Adipocyte (in vitro differentiated cells): ENCODE results near the gene ASIC4.

ENCODE experiments used
- DNase-seq: peaks from one replicate; pipeline ENCODE4 v3.0.0-alpha.2; 2015; ENCODE audit warnings: low read depth
- H3K27me3 ChIP-seq: replicated peaks from 2 replicates; pipeline ENCODE4 v1.7.0; 2013; ENCODE audit warnings: mild to moderate bottlenecking, low read length, moderate library complexity; ENCODE audit not compliant: control insufficient read depth, insufficient read depth
- H3K36me3 ChIP-seq: 2 replicates; pipeline ENCODE4 v1.7.0; 2013; ENCODE audit warnings: low read length, mild to moderate bottlenecking, moderate library complexity; ENCODE audit not compliant: control insufficient read depth, insufficient read depth, severe bottlenecking
- H3K4me1 ChIP-seq: 2 replicates; pipeline ENCODE4 v1.7.0; 2013; ENCODE audit warnings: mild to moderate bottlenecking, low read length, moderate library complexity; ENCODE audit not compliant: control insufficient read depth, insufficient read depth
- H3K4me3 ChIP-seq: 2 replicates; pipeline ENCODE4 v1.7.0; 2013; ENCODE audit warnings: mild to moderate bottlenecking, low read length, moderate library complexity
- H3K9ac ChIP-seq: 2 replicates; pipeline ENCODE4 v1.7.0; 2013; ENCODE audit warnings: mild to moderate bottlenecking, low read length, moderate library complexity
- H3K9me3 ChIP-seq: 2 replicates; pipeline ENCODE4 v1.7.0; 2013; ENCODE audit warnings: mild to moderate bottlenecking, low read length, moderate library complexity; ENCODE audit not compliant: control insufficient read depth

ASIC4 gene

DNA sequence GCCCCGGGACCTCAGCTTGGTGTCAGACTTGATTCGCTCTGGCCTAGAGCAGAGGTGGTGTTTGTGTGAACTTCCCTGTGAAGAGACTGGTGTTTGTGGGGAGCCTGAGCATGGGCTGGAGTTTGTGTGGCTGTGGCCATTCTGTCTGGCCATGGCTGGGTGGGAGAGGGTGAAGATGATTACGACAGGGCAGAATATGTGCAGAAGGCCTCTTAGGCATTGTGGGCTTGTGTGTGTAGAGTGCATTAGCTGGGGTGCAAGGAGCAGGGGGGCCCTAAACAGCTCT, 46.6 kb downstream of the ASIC4 start:
- H3K9me3 ChIP-seq = no peaks in the 10 kb centered on the region

GRCh38 chr2:219561179-219562048, 47.1 kb downstream of the ASIC4 start:
- peaks cover 21% of the 10 kb centered on the region for H3K36me3 ChIP-seq
- DNase-seq = no peak
- peaks cover 22% of the 10 kb centered on the region for H3K4me1 ChIP-seq
- peak overlapping the region; percentile 25 for H3K9ac ChIP-seq
- H3K27me3 ChIP-seq = no peaks in the 10 kb centered on the region
- no peaks in the 10 kb centered on the region for H3K9me3 ChIP-seq
- H3K4me3 ChIP-seq = no peak overlapping the region

More for the DNA sequence above, 46.6 kb downstream of the ASIC4 start:
- no peak overlapping the region for H3K4me3 ChIP-seq
- peaks cover 18% of the 10 kb centered on the region for H3K36me3 ChIP-seq
- peaks cover 22% of the 10 kb centered on the region for H3K4me1 ChIP-seq
- H3K27me3 ChIP-seq = no peaks in the 10 kb centered on the region
- DNase-seq = no peak
- peak overlapping the region; percentile 25 for H3K9ac ChIP-seq

- Histone ChIP-seq H3K4me3 (no peak overlapping the region), H3K27me3 (no peaks in the 10 kb centered on the region), H3K9ac (no peak overlapping the region), H3K4me1 (peaks cover 22% of the 10 kb centered on the region), H3K9me3 (no peaks in the 10 kb centered on the region), H3K36me3 (peaks cover 31% of the 10 kb centered on the region)
- DNase-seq = no peak
Measured at GRCh38 chr2:219562049-219563020, 48.1 kb downstream of the ASIC4 start.

GRCh38 chr2:219563271-219563928, 49.1 kb downstream of the ASIC4 start:
- no peak for DNase-seq
- Histone ChIP-seq H3K9ac (no peak overlapping the region), H3K4me1 (peaks cover 22% of the 10 kb centered on the region), H3K27me3 (no peaks in the 10 kb centered on the region), H3K36me3 (peaks cover 38% of the 10 kb centered on the region), H3K9me3 (no peaks in the 10 kb centered on the region), H3K4me3 (no peak overlapping the region)

DNA sequence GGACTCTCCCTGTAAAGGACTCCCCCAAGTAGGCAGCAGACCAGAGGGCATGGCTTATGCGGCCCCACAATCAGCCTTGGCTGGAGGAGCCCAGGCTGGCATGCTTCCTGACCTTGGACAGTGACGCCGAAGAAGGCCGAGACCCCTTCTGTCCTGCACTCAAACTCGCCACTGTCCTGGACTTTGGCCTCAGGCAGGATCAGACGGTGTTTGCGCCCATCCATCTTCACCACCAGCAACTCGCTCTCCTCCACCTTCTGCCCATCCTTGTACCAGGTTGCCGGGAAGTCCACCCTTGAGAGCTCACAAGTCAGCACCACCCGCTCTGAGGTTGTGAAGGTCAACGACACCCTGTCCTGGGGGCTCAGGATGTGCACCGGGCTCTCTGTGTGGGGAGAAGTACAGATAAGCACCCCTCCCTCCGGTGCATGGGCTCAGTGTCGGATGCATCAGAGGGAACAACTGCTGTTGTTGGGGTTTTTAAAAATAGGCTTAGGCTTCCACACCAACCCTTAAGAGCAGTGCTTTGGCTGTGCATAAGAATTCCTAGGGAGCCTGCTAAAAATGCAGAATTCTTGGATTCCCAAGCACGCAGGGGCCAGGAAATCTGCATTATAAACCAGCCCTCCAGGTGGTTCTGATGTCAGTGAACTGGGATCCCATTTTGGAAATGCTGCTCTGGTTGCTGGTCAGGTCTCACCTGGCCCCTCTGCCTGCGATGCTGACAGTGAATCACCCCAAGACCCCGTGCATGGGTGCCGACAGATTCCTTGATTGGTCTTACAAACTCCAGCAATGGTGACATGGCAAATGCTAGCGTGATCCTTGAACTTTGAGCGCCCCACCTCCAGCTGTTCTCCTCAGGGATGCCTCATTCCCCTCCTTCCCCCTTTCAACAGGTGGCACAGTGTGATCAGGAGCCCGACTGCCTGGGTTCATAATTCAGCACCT, 51.1 kb downstream of the ASIC4 start:
- Histone ChIP-seq H3K9ac (no peak overlapping the region), H3K36me3 (peaks cover 49% of the 10 kb centered on the region), H3K9me3 (no peaks in the 10 kb centered on the region), H3K4me1 (peaks cover 22% of the 10 kb centered on the region), H3K27me3 (no peaks in the 10 kb centered on the region), H3K4me3 (no peak overlapping the region)
- no peak for DNase-seq

DNA sequence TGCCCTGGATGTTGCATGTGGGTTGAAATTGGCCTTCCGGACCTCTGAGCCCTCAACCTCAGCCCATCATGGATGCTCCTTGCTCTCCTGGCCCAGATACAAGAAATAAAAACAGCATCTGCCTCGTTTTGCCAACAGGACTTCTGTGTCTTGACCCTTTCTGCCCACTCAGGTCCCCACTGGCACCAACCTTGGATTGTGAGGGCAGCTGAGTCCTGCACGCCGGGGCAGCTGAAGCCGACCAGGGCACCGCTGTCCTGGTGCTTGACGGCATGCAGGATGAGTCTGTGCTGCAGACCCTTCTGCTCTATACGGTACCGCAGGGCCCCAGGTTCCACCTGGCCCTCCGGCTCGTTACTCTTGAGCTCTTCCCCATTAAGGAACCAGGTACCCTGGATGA, 52.4 kb downstream of the ASIC4 start:
- Histone ChIP-seq H3K9ac (no peak overlapping the region), H3K9me3 (no peaks in the 10 kb centered on the region), H3K4me1 (peaks cover 14% of the 10 kb centered on the region), H3K36me3 (peaks cover 49% of the 10 kb centered on the region), H3K27me3 (no peaks in the 10 kb centered on the region), H3K4me3 (no peak overlapping the region)
- DNase-seq = no peak

- Histone ChIP-seq H3K36me3 (peaks cover 49% of the 10 kb centered on the region), H3K9me3 (no peaks in the 10 kb centered on the region)
Measured at GRCh38 chr2:219567131-219567530, 52.8 kb downstream of the ASIC4 start.

DNA sequence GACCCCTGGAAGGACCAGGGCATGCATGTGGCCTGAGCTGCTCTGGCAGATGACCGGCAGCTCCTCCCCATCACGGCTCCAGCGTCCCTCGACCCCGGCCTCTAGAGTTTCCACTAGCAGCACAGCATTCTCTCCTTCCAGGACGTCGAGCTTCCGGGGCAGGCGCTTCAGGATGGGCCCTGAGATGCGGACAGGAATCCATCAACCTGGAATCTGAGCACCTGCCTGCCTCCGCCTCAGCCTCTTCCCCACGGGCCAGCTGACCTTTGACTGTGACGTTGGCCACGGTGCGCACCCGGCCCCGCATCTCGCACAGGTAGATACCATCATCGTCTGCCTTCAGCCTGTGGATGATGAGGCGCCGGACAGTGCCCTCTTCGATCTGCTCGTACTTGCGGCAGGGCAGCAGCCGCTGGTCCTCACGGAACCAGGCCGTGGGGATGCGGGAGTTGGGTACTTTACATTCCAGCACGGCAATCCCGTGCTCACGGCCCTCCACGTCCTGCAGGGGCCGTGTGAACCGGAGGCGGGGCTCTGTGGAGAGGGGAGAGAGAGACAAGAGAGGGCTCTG, 53.6 kb downstream of the ASIC4 start:
- no peaks in the 10 kb centered on the region for H3K9me3 ChIP-seq
- H3K27me3 ChIP-seq = no peaks in the 10 kb centered on the region
- peaks cover 49% of the 10 kb centered on the region for H3K36me3 ChIP-seq
- peaks cover 19% of the 10 kb centered on the region for H3K4me1 ChIP-seq
- DNase-seq = no peak
- H3K4me3 ChIP-seq = no peak overlapping the region
- no peak overlapping the region for H3K9ac ChIP-seq

More at GRCh38 chr2:219567131-219567530, 52.8 kb downstream of the ASIC4 start:
- Histone ChIP-seq H3K4me1 (peaks cover 19% of the 10 kb centered on the region), H3K4me3 (no peak overlapping the region), H3K9ac (no peak overlapping the region), H3K27me3 (no peaks in the 10 kb centered on the region)
- DNase-seq = no peak

DNA sequence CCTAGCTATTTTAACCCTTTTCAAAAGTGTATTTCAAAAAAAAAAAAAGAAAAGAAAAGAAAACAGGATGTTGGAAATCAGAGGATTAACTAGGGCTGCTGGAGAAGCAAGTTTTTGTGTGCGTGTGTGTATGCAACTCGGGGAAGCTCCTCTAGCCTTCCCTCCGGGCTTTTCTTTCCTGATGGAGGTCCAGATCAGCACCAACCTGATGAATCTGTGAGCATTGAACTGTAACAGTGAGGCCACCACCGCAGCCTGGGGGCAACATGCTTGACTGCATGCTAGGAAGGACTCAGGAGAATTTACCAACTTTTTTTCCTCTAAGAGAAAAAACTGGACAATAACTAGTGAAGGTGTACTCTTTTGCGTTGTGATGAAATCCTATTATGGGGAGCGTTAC, 54.8 kb downstream of the ASIC4 start:
- peak; percentile 30 for DNase-seq
- Histone ChIP-seq H3K9ac (no peak overlapping the region), H3K4me1 (peaks cover 19% of the 10 kb centered on the region), H3K27me3 (no peaks in the 10 kb centered on the region), H3K4me3 (peak overlapping the region; percentile 83), H3K36me3 (peaks cover 41% of the 10 kb centered on the region), H3K9me3 (no peaks in the 10 kb centered on the region)

DNA sequence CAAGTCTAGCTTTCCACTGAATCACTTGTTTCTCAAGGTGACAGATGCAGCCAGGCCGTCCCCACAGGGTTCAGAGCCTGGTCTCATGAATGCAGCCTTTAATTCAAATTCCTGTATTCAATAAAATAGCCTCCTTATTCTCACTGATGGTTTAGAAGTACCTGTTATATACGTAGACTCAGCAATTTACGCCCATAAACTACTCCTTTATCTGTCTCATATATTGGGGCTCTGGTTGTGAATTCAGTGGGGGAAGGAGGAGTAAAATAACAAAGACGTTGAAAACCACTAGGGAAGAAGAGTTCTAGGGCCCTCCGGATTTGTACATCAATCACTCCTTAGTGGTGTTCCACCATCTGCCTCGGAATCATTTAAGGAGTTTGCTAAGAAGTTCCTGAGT, 55.4 kb downstream of the ASIC4 start:
- H3K4me3 ChIP-seq = peak overlapping the region; percentile 83
- peak overlapping the region; percentile 95 for H3K9ac ChIP-seq
- H3K9me3 ChIP-seq = no peaks in the 10 kb centered on the region
- H3K27me3 ChIP-seq = no peaks in the 10 kb centered on the region
- DNase-seq = no peak
- peaks cover 19% of the 10 kb centered on the region for H3K4me1 ChIP-seq
- peaks cover 35% of the 10 kb centered on the region for H3K36me3 ChIP-seq
